GM12878 (cell line): ENCODE data around the gene TXNDC16. TPM values are rescaled to one million over a fixed set of nuclear protein-coding genes. Genes with fewer than 3 reads are reported as not detected.

ENCODE experiments used
- ATAC-seq: fragments of 200-7000 bp; cut with Tn5 transposase; 3 replicates; pipeline ENCODE4 v1.9.1; 2020; ENCODE audit warnings: mild to moderate bottlenecking, moderate library complexity
- BruUV-seq: library from RNA; stranded (reverse); fragments of 400-500 nt; replicated peaks from 2 replicates; lab custom pipeline; 2021; lab: Mats Ljungman, UMichigan
- CTCF ChIA-PET: fragments of 300-600 bp; sonication (Branson Sonifier 250); formaldehyde crosslinking; extraction: SDS; loops from one replicate; lab custom pipeline; 2021; ENCODE audit warnings: inconsistent platforms; lab: Yijun Ruan, JAX
- POLR2A ChIA-PET: fragments of 350-600 bp; formaldehyde crosslinking; extraction: SDS; loops from one replicate; lab custom pipeline; 2021; ENCODE audit warnings: inconsistent platforms; lab: Charles Lee
- RAD21 ChIA-PET: fragments of 300-600 bp; sonication (Branson Sonifier 250); formaldehyde crosslinking; loops from one replicate; lab custom pipeline; 2023; ENCODE audit warnings: antibody characterized with exemption; ENCODE audit not compliant: unreplicated experiment; lab: Charles Lee
- SMC1A ChIA-PET: fragments of 300-600 bp; sonication (Branson Sonifier 250); formaldehyde crosslinking; loops from one replicate; lab custom pipeline; 2023; ENCODE audit not compliant: unreplicated experiment, uncharacterized antibody; lab: Charles Lee
- DNase-seq: peaks from one replicate; pipeline ENCODE4 v3.0.0-alpha.2; 2011; ENCODE audit warnings: low read depth, low spot score
- FAIRE-seq: peaks from 3 replicates; lab custom pipeline; 2011; peaks lifted over from hg19 to GRCh38; lab: Jason Lieb, UNC
- H2AFZ ChIP-seq: 2 replicates; pipeline ENCODE4 v1.6.0; 2011; ENCODE audit warnings: low read depth, low read length, control low read depth; ENCODE audit not compliant: control insufficient read depth
- H3K27ac ChIP-seq: 2 replicates; pipeline ENCODE4 v1.5.1; 2011; ENCODE audit warnings: control low read depth; ENCODE audit not compliant: control insufficient read depth, insufficient read depth
- H3K27me3 ChIP-seq, 2 experiments: replicated peaks in 1 of 2; 2 replicates each; pipeline versions ENCODE4 v1.6.0 to v1.6.1; 2011; ENCODE audit warnings: low read length in 1 of 2; ENCODE audit not compliant: control insufficient read depth in 2 of 2, insufficient read depth in 2 of 2
- H3K36me3 ChIP-seq, 2 experiments: 2 replicates each; pipeline ENCODE4 v1.5.1; 2011; ENCODE audit warnings: low read length in 1 of 2; ENCODE audit not compliant: control insufficient read depth in 2 of 2, insufficient read depth in 2 of 2
- H3K4me1 ChIP-seq: 2 replicates; pipeline ENCODE4 v1.6.1; 2011; ENCODE audit warnings: mild to moderate bottlenecking, low read length, moderate library complexity, mixed read lengths; ENCODE audit not compliant: control insufficient read depth, insufficient read depth
- H3K4me2 ChIP-seq: 2 replicates; pipeline ENCODE4 v1.6.0; 2011; ENCODE audit warnings: control low read depth; ENCODE audit not compliant: control insufficient read depth, insufficient read depth
- H3K4me3 ChIP-seq: fragments of 200-600 bp; sonication (generic); 2 replicates; pipeline ENCODE4 v1.5.1; 2016
- H3K79me2 ChIP-seq: 2 replicates; pipeline ENCODE4 v1.6.0; 2011; ENCODE audit warnings: low read length; ENCODE audit not compliant: control insufficient read depth, insufficient read depth
- H3K9ac ChIP-seq: 2 replicates; pipeline ENCODE4 v1.8.0; 2011; ENCODE audit warnings: low read length, control low read depth, mixed read lengths; ENCODE audit not compliant: control insufficient read depth, insufficient read depth
- H3K9me3 ChIP-seq: replicated peaks from 3 replicates; pipeline ENCODE4 v1.5.1; 2011; ENCODE audit warnings: mild to moderate bottlenecking, low read length; ENCODE audit not compliant: control insufficient read depth, insufficient read depth
- H4K20me1 ChIP-seq: 2 replicates; pipeline ENCODE4 v1.6.0; 2011; ENCODE audit not compliant: control insufficient read depth, insufficient read depth
- CBX3 ChIP-seq: fragments of 200-600 bp; sonication (generic); IDR thresholded peaks from 2 replicates; pipeline ENCODE4 v1.6.1; 2016; ENCODE audit warnings: low read depth, borderline replicate concordance
- HCFC1 ChIP-seq: fragments of 150-350 bp; IDR thresholded peaks from 2 replicates; pipeline ENCODE4 v1.6.1; 2014; ENCODE audit warnings: low read length
- MTA3 ChIP-seq: IDR thresholded peaks from 2 replicates; pipeline ENCODE4 v1.6.1; 2012; ENCODE audit warnings: low read length, inconsistent platforms, borderline replicate concordance
- NBN ChIP-seq: fragments of 450-650 bp; IDR thresholded peaks from 2 replicates; pipeline ENCODE4 v1.6.1; 2016
- RAD21 ChIP-seq: IDR thresholded peaks from 2 replicates; pipeline ENCODE4 v1.6.1; 2011; ENCODE audit warnings: mild to moderate bottlenecking, low read depth, low read length, moderate library complexity; ENCODE audit not compliant: insufficient read depth
- STAT1 ChIP-seq: fragments of 450-650 bp; conservative IDR thresholded peaks from 2 replicates; pipeline ENCODE4 v1.6.1; 2014; ENCODE audit warnings: antibody characterized with exemption, mild to moderate bottlenecking
- ZBTB11 ChIP-seq: fragments of 450-650 bp; formaldehyde crosslinking; IDR thresholded peaks from 2 replicates; pipeline ENCODE4 v1.5.0; 2022; ENCODE audit warnings: mild to moderate bottlenecking, missing genetic modification characterization
- WGBS: methylation state at CpG from one replicate; pipeline ENCODE4 v1.1.6; 2016; ENCODE audit warnings: low lambda C conversion rate; ENCODE audit not compliant: insufficient replicate concordance, insufficient coverage; ENCODE audit errors: missing lambda C conversion rate; 5-methylcytosine and 5-hydroxymethylcytosine counted together
- in situ Hi-C: fragments of 300-500 bp; cut with MboI; formaldehyde crosslinking; loops from 9 replicates; pipeline ENCODE4 v1.14.3; 2018; ENCODE audit warnings: mixed read lengths
- intact Hi-C: fragments of 100-400 bp; cut with micrococcal nuclease; formaldehyde crosslinking; loops from one replicate; pipeline ENCODE4 v1.14.2; 2022; ENCODE audit not compliant: unreplicated experiment
- polyA plus RNA-seq, 11 experiments: library from polyadenylated mRNA; depleted of rRNA in 4 of 11; unstranded in 6 of 11; stranded (reverse) in 5 of 11; fragments of >200 nt; fragmentation: Nextera tagmentation in 4 of 11; fragmentation: Illumina TruSeq in 1 of 11; extraction: Ambion mirVana in 4 of 11; extraction: Trizol in 1 of 11; gene quantifications; 1 replicate in 1 of 11; 2 replicates in 10 of 11; pipeline versions ENCODE4 v1.2.1 to v1.2.3, GENCODE V29; 2011 to 2016; ENCODE audit warnings: inconsistent platforms in 2 of 11, missing spikeins in 2 of 11, low read depth in 1 of 11
- total RNA-seq, 4 experiments: library from RNA; depleted of rRNA in 3 of 4; stranded (reverse); fragments of >200 nt in 3 of 4; fragmentation: Illumina TruSeq in 1 of 4; extraction: Trizol in 1 of 4; gene quantifications; 2 replicates each; pipeline versions ENCODE4 v1.2.1 to v1.2.3, GENCODE V29; 2013 to 2021

Gene TXNDC16
- total and polyA plus RNA-seq, 10 of the 15 experiments (the other 5 are each of a cell fraction or from before 2014, with no cell fraction given): 1.2 to 7.9 (median 5.5) TPM

GRCh38 chr14:52596861-52597260 lies 44.6 kb upstream of the TXNDC16 start:
- no peak for TF ChIP-seq ZBTB11 (CRISPR knock-in tag)
- no peak for TF ChIP-seq NBN
- no peak for TF ChIP-seq HCFC1
- TF ChIP-seq RAD21: no peak
- no peak for TF ChIP-seq MTA3
- no peak for TF ChIP-seq STAT1
- no peak for TF ChIP-seq CBX3
- DNase-seq (no peak), FAIRE-seq (no peak), ATAC-seq (no peak)
- Histone ChIP-seq H3K4me3 (no peak overlapping the region), H3K4me1 (no peaks in the 10 kb centered on the region), H4K20me1 (no peaks in the 10 kb centered on the region), H3K27me3 (no peaks in the 10 kb centered on the region), H2AFZ (no peak overlapping the region), H3K27ac (no peak overlapping the region), H3K9me3 (no peaks in the 10 kb centered on the region), H3K36me3 (no peaks in the 10 kb centered on the region), H3K9ac (no peak overlapping the region), H3K4me2 (no peak overlapping the region), H3K79me2 (no peaks in the 10 kb centered on the region)
- SMC1A ChIA-PET: no interaction called here
- POLR2A ChIA-PET: no interaction called here
- no TSS peak for BruUV-seq
- CTCF ChIA-PET: no interaction called here
- intact Hi-C loops: no loop called here
- RAD21 ChIA-PET: no interaction called here
- in situ Hi-C loops: no loop called here
- WGBS: 73% methylated on average over 5 of the region's 5 CpGs
